Mesodermal cell (in vitro differentiated cells): ENCODE measurements around the gene MIEF1.
A peak's percentile ranks its signal among the peaks of the same experiment; 100 is the strongest.
"Not testable (repeated sequence)": the region's sequence is repeated elsewhere in the genome, so short reads cannot be mapped to it uniquely, and the experiment has no call there.

Experiments
- H3K27ac ChIP-seq: 2 replicates; pipeline ENCODE4 v1.7.0; 2013; ENCODE audit warnings: mild to moderate bottlenecking, low read depth, low read length, moderate library complexity; ENCODE audit not compliant: severe bottlenecking
- H3K36me3 ChIP-seq: 2 replicates; pipeline ENCODE4 v1.7.1; 2013; ENCODE audit warnings: mild to moderate bottlenecking, low read length, moderate library complexity; ENCODE audit not compliant: control insufficient read depth, insufficient read depth
- H3K4me1 ChIP-seq: one replicate; pipeline ENCODE4 v1.7.1; 2013; ENCODE audit warnings: mild to moderate bottlenecking, low read length; ENCODE audit not compliant: insufficient read depth, control insufficient read depth, poor library complexity, severe bottlenecking
- H3K4me3 ChIP-seq: 2 replicates; pipeline ENCODE4 v1.7.0; 2013; ENCODE audit warnings: low read length, control low read depth, mild to moderate bottlenecking; ENCODE audit not compliant: insufficient read depth, poor library complexity, severe bottlenecking; ENCODE audit errors: extremely low read depth
- H3K9me3 ChIP-seq: 2 replicates; pipeline ENCODE4 v1.7.1; 2013; ENCODE audit warnings: mild to moderate bottlenecking, low read length, moderate library complexity; ENCODE audit not compliant: control insufficient read depth
- WGBS, 2 experiments: methylation state at CpG; one replicate each; pipeline ENCODE4 v1.1.5; 2013; ENCODE audit warnings: missing lambda C conversion rate in 2 of 2; ENCODE audit not compliant: insufficient coverage in 2 of 2; 5-methylcytosine and 5-hydroxymethylcytosine counted together

MIEF1 gene

DNA sequence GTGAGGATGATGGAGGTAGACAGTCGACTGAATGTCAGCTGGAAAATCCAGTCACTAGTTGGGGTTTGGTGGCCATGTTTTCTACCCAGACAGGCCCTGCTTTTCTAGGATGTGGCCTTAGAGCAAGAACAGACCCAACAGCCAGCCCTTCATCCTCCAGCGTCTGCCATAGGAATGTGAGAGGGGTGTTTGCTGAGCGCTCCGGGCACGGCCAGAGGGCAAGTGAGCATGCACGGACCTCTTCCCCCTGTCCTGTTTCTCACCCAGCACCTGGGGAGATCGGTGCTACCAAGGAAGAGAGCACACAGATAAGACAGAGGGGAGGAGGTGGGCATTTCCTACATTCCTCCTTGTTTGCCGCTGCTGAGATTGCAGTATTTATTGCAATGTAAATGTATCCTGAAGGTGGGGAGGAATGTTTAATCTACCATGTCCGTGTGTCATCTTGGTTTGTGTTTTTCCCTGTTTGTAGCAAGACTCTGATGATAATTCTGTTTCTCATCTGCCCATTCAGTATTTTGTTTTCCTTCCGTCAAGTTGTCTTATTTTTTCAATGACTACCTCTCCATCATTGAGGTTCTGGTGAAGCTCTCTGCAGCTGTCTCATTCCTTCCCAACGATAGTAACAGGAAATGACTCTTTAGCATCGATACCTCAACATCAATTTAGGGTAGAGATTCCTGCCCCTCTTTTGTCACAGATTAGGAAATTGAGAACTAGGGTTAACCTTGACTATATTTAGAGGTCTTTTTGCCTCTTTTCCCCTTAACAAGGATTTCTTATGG, 13.4 kb downstream of the MIEF1 start:
- 96 to 100% methylated on average over 2 to 7 of the region's 12 CpGs for WGBS, 2 experiments
- Histone ChIP-seq H3K9me3 (no peaks in the 10 kb centered on the region), H3K36me3 (peaks cover 73% of the 10 kb centered on the region), H3K27ac (no peak overlapping the region), H3K4me3 (no peak overlapping the region), H3K4me1 (peaks cover 5% of the 10 kb centered on the region)

GRCh38 chr22:39517470-39517869, 15.4 kb downstream of the MIEF1 start:
- H3K27ac ChIP-seq = no peak overlapping the region
- H3K4me3 ChIP-seq = no peak overlapping the region
- peaks cover 5% of the 10 kb centered on the region for H3K4me1 ChIP-seq
- peaks cover 68% of the 10 kb centered on the region for H3K36me3 ChIP-seq
- WGBS, 2 experiments = 96 to 100% methylated on average over 3 of the region's 3 CpGs
- no peaks in the 10 kb centered on the region for H3K9me3 ChIP-seq

- peak overlapping the region; percentile 99 for H3K27ac ChIP-seq
- 69 to 83% methylated on average over 1 to 2 of the region's 5 CpGs for WGBS, 2 experiments
- H3K4me3 ChIP-seq = peak overlapping the region; percentile 100
- H3K4me1 ChIP-seq = peaks cover 8% of the 10 kb centered on the region
- peaks cover 72% of the 10 kb centered on the region for H3K36me3 ChIP-seq
- H3K9me3 ChIP-seq = no peaks in the 10 kb centered on the region
Observed at GRCh38 chr22:39518144-39518786, 16.2 kb downstream of the MIEF1 start.

DNA sequence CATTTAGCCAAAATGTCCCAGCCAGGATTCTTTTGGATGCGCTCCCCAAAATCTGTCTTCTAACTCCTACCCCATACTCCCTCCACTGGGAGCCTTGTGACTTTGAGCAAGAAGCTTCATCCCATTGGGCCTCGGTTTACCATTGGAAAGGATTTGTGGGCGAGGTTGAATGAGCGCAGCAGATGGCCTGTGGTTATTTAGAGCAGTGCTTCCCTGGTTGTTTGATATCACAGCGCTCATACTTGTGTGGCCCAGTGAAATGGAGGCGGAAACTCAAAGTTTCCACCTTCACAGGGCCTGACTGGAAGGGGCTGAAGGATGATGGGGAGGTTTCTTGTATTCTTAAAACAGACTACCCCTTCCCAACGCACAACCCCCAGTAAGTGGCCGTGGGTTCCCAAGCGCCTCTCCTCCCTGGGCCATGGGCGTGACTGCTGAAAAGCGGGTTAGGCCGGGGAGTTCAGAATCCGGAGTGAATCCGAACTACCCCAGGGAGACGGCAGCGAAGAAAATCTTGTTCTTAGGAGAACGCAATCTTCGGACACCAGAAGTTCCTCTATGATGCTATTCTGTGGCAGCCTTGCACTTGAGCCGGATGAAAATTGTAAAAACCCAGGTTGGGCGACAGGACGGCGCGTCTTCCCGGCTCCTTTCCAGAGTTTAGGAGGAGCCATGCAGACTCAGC, 17.0 kb downstream of the MIEF1 start:
- H3K9me3 ChIP-seq = no peaks in the 10 kb centered on the region
- H3K4me3 ChIP-seq = peak overlapping the region; percentile 100
- H3K36me3 ChIP-seq = peaks cover 68% of the 10 kb centered on the region
- H3K4me1 ChIP-seq = peaks cover 9% of the 10 kb centered on the region
- 8 to 11% methylated on average over 15 to 21 of the region's 24 CpGs for WGBS, 2 experiments
- H3K27ac ChIP-seq = peak overlapping the region; percentile 99

DNA sequence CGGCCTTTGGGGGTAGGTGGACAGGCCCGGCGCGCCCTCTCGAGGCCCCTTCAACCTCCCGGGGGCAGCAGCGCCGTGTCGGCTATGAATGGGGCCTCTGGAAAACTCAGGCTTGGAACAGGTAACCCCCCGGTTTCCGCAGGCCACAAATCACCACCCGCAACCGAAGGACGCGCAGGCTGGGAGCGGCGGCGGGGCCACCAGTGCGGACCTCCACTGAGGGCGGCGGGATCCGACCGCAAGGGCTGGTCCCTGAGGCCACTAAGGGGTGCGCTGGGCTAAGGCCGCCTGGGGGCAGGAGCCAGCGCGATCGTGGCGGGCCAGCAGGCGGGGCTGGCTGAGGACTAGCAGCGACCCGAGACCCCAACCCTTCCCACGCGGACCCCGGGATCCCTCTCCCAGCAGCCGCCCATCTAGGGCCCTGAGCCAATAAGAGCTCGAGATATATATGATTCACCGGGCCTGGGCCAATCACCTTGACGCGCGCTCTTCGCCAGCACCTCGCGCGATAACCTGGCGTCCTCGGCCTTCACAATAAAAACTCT, 17.7 kb downstream of the MIEF1 start:
- Histone ChIP-seq H3K4me1 (peaks cover 14% of the 10 kb centered on the region), H3K9me3 (no peaks in the 10 kb centered on the region), H3K27ac (peak overlapping the region; percentile 99), H3K4me3 (peak overlapping the region; percentile 100), H3K36me3 (peaks cover 68% of the 10 kb centered on the region)
- WGBS, 2 experiments = 1% methylated on average over 43 to 46 of the region's 47 CpGs

DNA sequence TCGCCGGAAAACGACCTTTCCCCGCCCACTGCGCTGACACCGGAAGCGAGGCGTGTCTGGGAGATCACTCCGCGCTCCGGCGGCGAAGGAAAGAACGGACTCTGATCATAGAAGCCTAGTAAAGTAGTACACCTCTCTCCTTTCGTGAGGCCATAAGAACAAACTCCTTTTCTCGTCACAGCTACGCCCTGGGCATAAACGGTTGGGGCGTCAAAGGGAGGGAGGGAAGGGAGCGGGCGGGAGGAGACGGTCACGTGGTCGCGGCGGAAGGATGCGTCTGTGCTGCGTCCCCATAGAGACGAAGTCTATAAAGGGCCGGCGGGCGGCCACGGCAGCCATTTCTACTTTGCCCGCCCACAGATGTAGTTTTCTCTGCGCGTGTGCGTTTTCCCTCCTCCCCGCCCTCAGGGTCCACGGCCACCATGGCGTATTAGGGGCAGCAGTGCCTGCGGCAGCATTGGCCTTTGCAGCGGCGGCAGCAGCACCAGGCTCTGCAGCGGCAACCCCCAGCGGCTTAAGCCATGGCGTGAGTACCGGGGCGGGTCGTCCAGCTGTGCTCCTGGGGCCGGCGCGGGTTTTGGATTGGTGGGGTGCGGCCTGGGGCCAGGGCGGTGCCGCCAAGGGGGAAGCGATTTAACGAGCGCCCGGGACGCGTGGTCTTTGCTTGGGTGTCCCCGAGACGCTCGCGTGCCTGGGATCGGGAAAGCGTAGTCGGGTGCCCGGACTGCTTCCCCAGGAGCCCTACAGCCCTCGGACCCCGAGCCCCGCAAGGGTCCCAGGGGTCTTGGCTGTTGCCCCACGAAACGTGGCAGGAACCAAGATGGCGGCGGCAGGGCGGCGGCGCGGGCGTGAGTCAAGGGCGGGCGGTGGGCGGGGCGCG, 18.4 kb downstream of the MIEF1 start, which contains the start of gene ATF4:
ATF4 (plus strand) TSS at position 337 of the 880 bp plus-strand sequence. CDS start 884 bp downstream, outside the sequence.
- H3K36me3 ChIP-seq = peaks cover 67% of the 10 kb centered on the region
- H3K4me1 ChIP-seq = peaks cover 14% of the 10 kb centered on the region
- peak within 1 kb of the TSS; percentile 99 for H3K27ac ChIP-seq
- 0% methylated on average over 60 to 79 of the region's 86 CpGs for WGBS, 2 experiments
- no peaks in the 10 kb centered on the region for H3K9me3 ChIP-seq
- H3K4me3 ChIP-seq = peak within 1 kb of the TSS; percentile 100

GRCh38 chr22:39521106-39521885, 19.2 kb downstream of the MIEF1 start:
- Histone ChIP-seq H3K27ac (peak overlapping the region; percentile 99), H3K4me1 (peaks cover 14% of the 10 kb centered on the region), H3K4me3 (peak overlapping the region; percentile 100), H3K36me3 (peaks cover 61% of the 10 kb centered on the region)
- WGBS, 2 experiments = 3 to 4% methylated on average over 13 to 17 of the region's 28 CpGs
- H3K9me3 ChIP-seq = not testable (repeated sequence)

DNA sequence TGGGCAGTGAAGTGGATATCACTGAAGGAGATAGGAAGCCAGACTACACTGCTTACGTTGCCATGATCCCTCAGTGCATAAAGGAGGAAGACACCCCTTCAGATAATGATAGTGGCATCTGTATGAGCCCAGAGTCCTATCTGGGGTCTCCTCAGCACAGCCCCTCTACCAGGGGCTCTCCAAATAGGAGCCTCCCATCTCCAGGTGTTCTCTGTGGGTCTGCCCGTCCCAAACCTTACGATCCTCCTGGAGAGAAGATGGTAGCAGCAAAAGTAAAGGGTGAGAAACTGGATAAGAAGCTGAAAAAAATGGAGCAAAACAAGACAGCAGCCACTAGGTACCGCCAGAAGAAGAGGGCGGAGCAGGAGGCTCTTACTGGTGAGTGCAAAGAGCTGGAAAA, 20.0 kb downstream of the MIEF1 start:
- Histone ChIP-seq H3K36me3 (peaks cover 53% of the 10 kb centered on the region), H3K4me3 (peak overlapping the region; percentile 100), H3K27ac (peak overlapping the region; percentile 99), H3K4me1 (peaks cover 14% of the 10 kb centered on the region)
- not testable (repeated sequence) for H3K9me3 ChIP-seq
- WGBS, 2 experiments = 40% methylated on average over 1 of the region's 5 CpGs; no CpG with 5 or more reads in 1 of the 2 experiments

- peak overlapping the region; percentile 100 for H3K4me3 ChIP-seq
- peaks cover 47% of the 10 kb centered on the region for H3K36me3 ChIP-seq
- H3K27ac ChIP-seq = peak overlapping the region; percentile 74
- WGBS, 2 experiments = 85 to 91% methylated on average over 8 of the region's 14 CpGs
- peaks cover 14% of the 10 kb centered on the region for H3K4me1 ChIP-seq
- no peaks in the 10 kb centered on the region for H3K9me3 ChIP-seq
Observed at GRCh38 chr22:39522567-39523300, 20.6 kb downstream of the MIEF1 start.
